ENCODE data around the gene SCIMP.
"Not testable (repeated sequence)": the region's sequence is repeated elsewhere in the genome, so short reads cannot be mapped to it uniquely, and the experiment has no call there.

The SCIMP gene

GRCh38 chr17:5184288-5184687, 50.4 kb downstream of the SCIMP start:
- DNase-seq (ENCODE audit: low read depth): no peak

GRCh38 chr17:5183410-5183793, 51.3 kb downstream of the SCIMP start:
- no peak for DNase-seq (ENCODE audit: low read depth)

- DNase-seq (ENCODE audit: low read depth): no peak
These were observed 51.9 kb downstream of the SCIMP start for GRCh38 chr17:5182597-5183409.

GRCh38 chr17:5181509-5182305, 53.0 kb downstream of the SCIMP start:
- no peak for DNase-seq (ENCODE audit: low read depth)

GRCh38 chr17:5179003-5179402, 55.7 kb downstream of the SCIMP start:
- no peak for DNase-seq (ENCODE audit: low read depth)

DNA sequence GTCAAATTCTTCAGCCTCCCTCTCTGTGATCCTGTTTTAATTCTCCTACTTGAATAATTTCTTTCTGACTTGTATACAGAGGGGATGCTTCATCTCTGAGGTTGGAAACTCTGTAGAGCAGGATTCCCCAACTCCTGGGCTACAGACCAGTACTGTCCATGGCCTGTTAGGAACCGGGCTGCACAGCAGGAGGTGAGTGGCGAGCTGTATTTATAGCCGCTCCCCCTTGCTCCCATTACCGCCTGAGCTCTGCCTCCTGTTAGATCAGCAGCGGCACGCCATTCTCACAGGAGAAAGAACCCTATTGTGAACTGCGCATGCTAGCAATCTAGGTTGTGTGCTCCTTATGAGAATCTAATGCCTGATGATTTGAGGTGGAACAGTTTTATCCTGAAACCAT, 59.6 kb downstream of the SCIMP start:
- DNase-seq (ENCODE audit: low read depth): not testable (repeated sequence)

GRCh38 chr17:5165791-5166564, 68.7 kb downstream of the SCIMP start:
- not testable (repeated sequence) for DNase-seq (ENCODE audit: low read depth)

- DNase-seq (ENCODE audit: low read depth): no peak
These were observed 70.2 kb downstream of the SCIMP start for GRCh38 chr17:5164436-5164835.

- not testable (repeated sequence) for DNase-seq (ENCODE audit: low read depth)
These were observed 72.9 kb downstream of the SCIMP start for GRCh38 chr17:5161793-5162192.

DNA sequence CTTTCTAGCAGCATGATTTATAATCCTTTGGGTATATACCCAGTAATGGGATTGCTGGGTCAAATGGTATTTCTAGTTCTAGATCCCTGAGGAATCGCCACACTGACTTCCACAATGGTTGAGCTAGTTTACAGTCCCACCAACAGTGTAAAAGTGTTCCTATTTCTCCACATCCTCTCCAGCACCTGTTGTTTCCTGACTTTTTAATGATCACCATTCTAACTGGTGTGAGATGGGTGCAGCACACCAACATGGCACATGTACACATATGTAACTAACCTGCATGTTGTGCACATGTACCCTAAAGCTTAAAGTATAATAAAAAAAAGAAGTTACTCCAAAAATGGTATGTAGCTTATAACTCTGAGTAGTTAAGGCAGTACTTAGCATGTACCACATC, 74.0 kb downstream of the SCIMP start:
- not testable (repeated sequence) for DNase-seq (ENCODE audit: low read depth)

All from fibroblast of gingiva (primary cell).